H1 (cell line): Measurements from ENCODE around the gene MRE11. TPM values are rescaled to one million over a fixed set of nuclear protein-coding genes. Genes with fewer than 3 reads are reported as not detected.

ENCODE experiments used
- ASH2L ChIP-seq: fragments of 200-600, 300-600 bp; sonication (generic); IDR thresholded peaks from one replicate; pipeline ENCODE4 v1.7.1; 2017; ENCODE audit warnings: low read length
- BCL11A ChIP-seq, 2 experiments: IDR thresholded peaks; one replicate each; pipeline ENCODE4 v1.6.1; 2011; ENCODE audit warnings: low read depth in 2 of 2, low read length in 2 of 2, mild to moderate bottlenecking in 2 of 2
- CHD7 ChIP-seq: fragments of 300-600 bp; sonication (generic); IDR thresholded peaks from 2 replicates; pipeline ENCODE4 v1.7.1; 2012; ENCODE audit warnings: low read length, moderate library complexity, mild to moderate bottlenecking, inconsistent platforms; ENCODE audit not compliant: insufficient replicate concordance
- EGR1 ChIP-seq: IDR thresholded peaks from 2 replicates; pipeline ENCODE4 v1.6.1; 2011; ENCODE audit warnings: low read depth, low read length, borderline replicate concordance
- GABPA ChIP-seq: IDR thresholded peaks from 2 replicates; pipeline ENCODE4 v1.6.1; 2011; ENCODE audit warnings: mild to moderate bottlenecking, low read length, moderate library complexity, borderline replicate concordance; ENCODE audit not compliant: insufficient read depth
- KDM5A ChIP-seq: fragments of 200-600 bp; IDR thresholded peaks from 2 replicates; pipeline ENCODE4 v1.7.1; 2012; ENCODE audit warnings: mild to moderate bottlenecking, low read length, inconsistent platforms, mixed read lengths
- POLR2A ChIP-seq, 2 experiments: IDR thresholded peaks; 1 replicate in 1 of 2; 2 replicates in 1 of 2; pipeline ENCODE4 v1.6.1; 2011; ENCODE audit warnings: low read depth in 2 of 2, low read length in 2 of 2, mild to moderate bottlenecking in 2 of 2; ENCODE audit errors: control extremely low read depth in 1 of 2
- RAD21 ChIP-seq, 2 experiments: IDR thresholded peaks in 1 of 2; conservative IDR thresholded peaks in 1 of 2; 2 replicates each; pipeline ENCODE4 v1.6.1; 2011; ENCODE audit warnings: low read depth in 2 of 2, low read length in 2 of 2, improper control_type of control experiment in 1 of 2, inconsistent platforms in 1 of 2, mild to moderate bottlenecking in 1 of 2, moderate library complexity in 1 of 2
- SAP30 ChIP-seq: fragments of 300-600 bp; sonication (generic); IDR thresholded peaks from 2 replicates; pipeline ENCODE4 v1.7.1; 2012; ENCODE audit warnings: low read length, moderate library complexity, mild to moderate bottlenecking, inconsistent platforms; ENCODE audit not compliant: insufficient read depth, insufficient replicate concordance
- SIN3A ChIP-seq, 2 experiments: IDR thresholded peaks in 1 of 2; conservative IDR thresholded peaks in 1 of 2; 2 replicates each; pipeline ENCODE4 v1.6.1; 2011 to 2012; ENCODE audit warnings: low read length in 2 of 2, improper control_type of control experiment in 1 of 2, low read depth in 1 of 2, mild to moderate bottlenecking in 1 of 2
- polyA plus RNA-seq, 7 experiments: library from polyadenylated mRNA; depleted of rRNA in 3 of 7; stranded (reverse) in 5 of 7; unstranded in 2 of 7; fragments of >200 nt in 5 of 7; fragments of 200-250 nt in 2 of 7; gene quantifications; 1 replicate in 5 of 7; 2 replicates in 1 of 7; 4 replicates in 1 of 7; pipeline versions ENCODE4 v1.2.1 to v1.2.3, GENCODE V29; 2011 to 2013; ENCODE audit warnings: missing spikeins in 2 of 7, mixed read lengths in 2 of 7
- total RNA-seq: library from RNA; stranded (reverse); fragmentation: NEBNext Ultra II Directional; extraction: Animal tissue kit (Norgen Biotek cat#: 25700); gene quantifications from 2 replicates; pipeline ENCODE4 v1.2.1, GENCODE V29; 2021

The MRE11 gene
- total and polyA plus RNA-seq, 2 of the 8 experiments (the other 6 are each of a cell fraction or from before 2014, with no cell fraction given): 7.2 to 43.4 TPM

GRCh38 chr11:94494126-94494680, 559 bp upstream of the MRE11 start (continued):
- TF ChIP-seq CHD7 (no peak), ASH2L (peak; percentile 99), POLR2A (IDR thresholded peaks at IDR 0.05; ENCODE audit: control extremely low read depth in 1 of 2, low read depth in 2 of 2, low read length in 2 of 2) (no peak), EGR1 (0 out of 2 replicates have a peak, but pooled peaks have one; percentile 1), SAP30 (peak; percentile 96), GABPA (no peak), KDM5A (0 out of 2 replicates have a peak, but pooled peaks have one; percentile 12), RAD21 (IDR thresholded peaks at IDR 0.05 in 1 of 2, conservative IDR thresholded peaks at IDR 0.05 in 1 of 2; ENCODE audit: low read depth in 2 of 2, low read length in 2 of 2) (no peak), BCL11A (IDR thresholded peaks at IDR 0.05; ENCODE audit: low read depth in 2 of 2, low read length in 2 of 2) (no peak), SIN3A (conservative IDR thresholded peaks at IDR 0.05 in 1 of 2, IDR thresholded peaks at IDR 0.05 in 1 of 2; ENCODE audit: low read depth in 1 of 2, low read length in 2 of 2) (peak in 1 of 2 experiments; percentile 22; a peak in 2 of 4 replicates)
